H9 (cell line): ENCODE data around the gene MAST2. TPM values are rescaled to one million over a fixed set of nuclear protein-coding genes. Genes with fewer than 3 reads are reported as not detected.

Experiments
- DNase-seq: peaks from one replicate; pipeline ENCODE4 v3.0.0-alpha.2; 2017
- H2AFZ ChIP-seq: one replicate; pipeline ENCODE4 v1.6.1; 2013; ENCODE audit warnings: mild to moderate bottlenecking, low read length, control low read depth, moderate library complexity
- H2AK5ac ChIP-seq: 2 replicates; pipeline ENCODE4 v1.6.1; 2013; ENCODE audit warnings: low read length, control low read depth, mixed read lengths; ENCODE audit not compliant: insufficient read length
- H2BK120ac ChIP-seq: one replicate; pipeline ENCODE4 v1.6.1; 2013; ENCODE audit warnings: low read depth, mild to moderate bottlenecking, low read length, control low read depth, inconsistent platforms; ENCODE audit not compliant: poor library complexity, severe bottlenecking
- H2BK12ac ChIP-seq: 2 replicates; pipeline ENCODE4 v1.6.1; 2013; ENCODE audit warnings: low read length, control low read depth, mixed read lengths, low read depth; ENCODE audit not compliant: insufficient read length
- H2BK15ac ChIP-seq: 2 replicates; pipeline ENCODE4 v1.6.1; 2013; ENCODE audit warnings: low read depth, low read length, control low read depth
- H2BK20ac ChIP-seq: one replicate; pipeline ENCODE4 v1.6.1; 2013; ENCODE audit warnings: low read depth, mild to moderate bottlenecking, low read length, control low read depth, inconsistent platforms; ENCODE audit not compliant: poor library complexity, severe bottlenecking
- H2BK5ac ChIP-seq: 2 replicates; pipeline ENCODE4 v1.6.1; 2013; ENCODE audit warnings: low read length, control low read depth, mixed read lengths; ENCODE audit not compliant: insufficient read length
- H3K14ac ChIP-seq: 2 replicates; pipeline ENCODE4 v1.6.1; 2013; ENCODE audit warnings: low read length, control low read depth; ENCODE audit not compliant: insufficient read depth
- H3K18ac ChIP-seq: 2 replicates; pipeline ENCODE4 v1.6.1; 2013; ENCODE audit warnings: low read depth, mild to moderate bottlenecking, mixed read lengths, low read length, control low read depth; ENCODE audit not compliant: insufficient read length
- H3K23ac ChIP-seq: 2 replicates; pipeline ENCODE4 v1.6.1; 2013; ENCODE audit warnings: low read length, control low read depth, mixed read lengths, low read depth; ENCODE audit not compliant: insufficient read length
- H3K23me2 ChIP-seq: 2 replicates; pipeline ENCODE4 v1.6.1; 2013; ENCODE audit warnings: low read depth, mild to moderate bottlenecking, mixed read lengths, low read length, control low read depth; ENCODE audit not compliant: insufficient read length, poor library complexity, severe bottlenecking
- H3K27ac ChIP-seq: 2 replicates; pipeline ENCODE4 v1.5.1; 2013; ENCODE audit warnings: low read length, control low read depth, mixed read lengths, low read depth; ENCODE audit not compliant: insufficient read length
- H3K27me3 ChIP-seq: 2 replicates; pipeline ENCODE4 v1.6.1; 2013; ENCODE audit warnings: low read length, control low read depth, inconsistent platforms; ENCODE audit not compliant: insufficient read depth
- H3K4ac ChIP-seq: 2 replicates; pipeline ENCODE4 v1.6.1; 2013; ENCODE audit warnings: low read depth, mild to moderate bottlenecking, control low read depth, inconsistent platforms, low read length, moderate library complexity
- H3K4me1 ChIP-seq: 2 replicates; pipeline ENCODE4 v1.6.1; 2013; ENCODE audit warnings: low read length, control low read depth, inconsistent platforms; ENCODE audit not compliant: insufficient read depth
- H3K4me2 ChIP-seq: 2 replicates; pipeline ENCODE4 v1.6.1; 2013; ENCODE audit warnings: low read length, control low read depth, mixed read lengths; ENCODE audit not compliant: insufficient read length, insufficient read depth
- H3K56ac ChIP-seq: 2 replicates; pipeline ENCODE4 v1.6.1; 2013; ENCODE audit warnings: low read depth, mild to moderate bottlenecking, mixed read lengths, low read length, control low read depth; ENCODE audit not compliant: insufficient read length
- H3K79me1 ChIP-seq: 2 replicates; pipeline ENCODE4 v1.6.1; 2013; ENCODE audit warnings: low read depth, mild to moderate bottlenecking, moderate library complexity, low read length, control low read depth, inconsistent platforms; ENCODE audit not compliant: insufficient read depth, poor library complexity, severe bottlenecking
- H3K79me2 ChIP-seq: 2 replicates; pipeline ENCODE4 v1.6.1; 2013; ENCODE audit warnings: low read length, control low read depth, inconsistent platforms; ENCODE audit not compliant: insufficient read depth
- H3K9ac ChIP-seq: 2 replicates; pipeline ENCODE4 v1.6.1; 2013; ENCODE audit warnings: low read length, control low read depth, mixed read lengths; ENCODE audit not compliant: insufficient read length; ENCODE audit errors: extremely low read depth
- H3K9me3 ChIP-seq: one replicate; pipeline ENCODE4 v1.6.1; 2013; ENCODE audit warnings: low read depth, low read length, inconsistent platforms; ENCODE audit not compliant: control insufficient read depth
- H3T11ph ChIP-seq: one replicate; pipeline ENCODE4 v1.6.1; 2013; ENCODE audit warnings: mild to moderate bottlenecking, low read length, control low read depth, inconsistent platforms
- H4K20me1 ChIP-seq: one replicate; pipeline ENCODE4 v1.6.1; 2013; ENCODE audit not compliant: control insufficient read depth, insufficient read length, insufficient read depth
- H4K5ac ChIP-seq: 2 replicates; pipeline ENCODE4 v1.6.1; 2013; ENCODE audit warnings: low read depth, mild to moderate bottlenecking, mixed read lengths, low read length, control low read depth; ENCODE audit not compliant: insufficient read length
- H4K8ac ChIP-seq: replicated peaks from 2 replicates; pipeline ENCODE4 v1.6.1; 2013; ENCODE audit warnings: low read length, control low read depth, mixed read lengths, low read depth; ENCODE audit not compliant: insufficient read length
- H4K91ac ChIP-seq: 2 replicates; pipeline ENCODE4 v1.6.1; 2013; ENCODE audit warnings: low read depth, mild to moderate bottlenecking, moderate library complexity, mixed read lengths, low read length, control low read depth; ENCODE audit not compliant: insufficient read length
- H3K27ac Mint-ChIP-seq, 3 experiments: 2 replicates in 2 of 3; 3 replicates in 1 of 3; pipeline ENCODE4 v1.8.0; 2020 to 2021; ENCODE audit warnings: mixed read lengths in 3 of 3, mild to moderate bottlenecking in 1 of 3, moderate library complexity in 1 of 3
- H3K27me3 Mint-ChIP-seq: 2 replicates; pipeline ENCODE4 v1.8.0; 2021; ENCODE audit warnings: low read depth, mild to moderate bottlenecking, moderate library complexity, mixed read lengths
- H3K36me3 Mint-ChIP-seq, 3 experiments: 2 replicates in 2 of 3; 3 replicates in 1 of 3; pipeline ENCODE4 v1.8.0; 2020 to 2021; ENCODE audit warnings: low read depth in 3 of 3, mixed read lengths in 3 of 3; ENCODE audit not compliant: insufficient read depth in 1 of 3
- H3K4me1 Mint-ChIP-seq, 2 experiments: 2 replicates each; pipeline ENCODE4 v1.8.0; 2020; ENCODE audit warnings: mixed read lengths in 2 of 2
- H3K4me3 Mint-ChIP-seq, 2 experiments: 2 replicates in 1 of 2; 3 replicates in 1 of 2; pipeline ENCODE4 v1.8.0; 2020 to 2021; ENCODE audit warnings: mild to moderate bottlenecking in 2 of 2, mixed read lengths in 2 of 2, moderate library complexity in 1 of 2
- H3K9me3 Mint-ChIP-seq, 2 experiments: 2 replicates in 1 of 2; 3 replicates in 1 of 2; pipeline ENCODE4 v1.8.0; 2020; ENCODE audit warnings: mild to moderate bottlenecking in 2 of 2, mixed read lengths in 2 of 2, moderate library complexity in 1 of 2
- WGBS: extraction: QIAGEN DNeasy Blood & Tissue Kit; methylation state at CpG from one replicate; pipeline ENCODE4 v1.1.7; 2013; ENCODE audit warnings: missing lambda C conversion rate, low lambda C conversion rate, mixed read lengths; ENCODE audit not compliant: insufficient read length; ENCODE audit errors: extremely low coverage; 5-methylcytosine and 5-hydroxymethylcytosine counted together
- total RNA-seq: library from RNA; stranded (reverse); gene quantifications from 2 replicates; pipeline ENCODE4 v1.2.1, GENCODE V29; 2021
- TF ChIP-seq, protein P1 (sequence below): fragments of 200-600 bp; sonication (generic); conservative IDR thresholded peaks from 3 replicates; pipeline ENCODE4 v1.8.0; 2021; ENCODE audit warnings: antibody characterized with exemption, mild to moderate bottlenecking

Gene MAST2
- total RNA-seq, 1 experiment from 2014 or later: 28.8 TPM

GRCh38 chr1:45850017-45850416 is 46.6 kb downstream of the MAST2 start:
- Histone ChIP-seq H4K5ac (no peak overlapping the region), H2BK5ac (no peak overlapping the region), H3K79me1 (peaks cover 2% of the 10 kb centered on the region), H3K9ac (no peak overlapping the region), H4K8ac (no peak overlapping the region), H3K23me2 (no peaks in the 10 kb centered on the region), H3K27me3 (no peaks in the 10 kb centered on the region), H2BK12ac (no peak overlapping the region), H4K91ac (no peak overlapping the region), H3K27ac (no peak overlapping the region), H3K9me3 (no peaks in the 10 kb centered on the region), H2BK120ac (no peak overlapping the region), H2AK5ac (no peak overlapping the region), H3K4me2 (no peak overlapping the region), H3K4me1 (peaks cover 2% of the 10 kb centered on the region; the same call in 1 of the 2 replicates), H2AFZ (no peak overlapping the region), H2BK15ac (no peak overlapping the region), H3K79me2 (peaks cover 2% of the 10 kb centered on the region; the same call in 1 of the 2 replicates), H3T11ph (no peak overlapping the region), H3K18ac (no peak overlapping the region), H3K14ac (no peak overlapping the region), H3K23ac (no peak overlapping the region), H3K4ac (no peak overlapping the region), H3K56ac (no peak overlapping the region), H4K20me1 (no peaks in the 10 kb centered on the region), H2BK20ac (no peak overlapping the region)
- no peaks in the 10 kb centered on the region for H3K27me3 Mint-ChIP-seq
- peaks cover 28 to 42% of the 10 kb centered on the region in 2 experiments for H3K4me1 Mint-ChIP-seq
- TF ChIP-seq, protein P1, sequence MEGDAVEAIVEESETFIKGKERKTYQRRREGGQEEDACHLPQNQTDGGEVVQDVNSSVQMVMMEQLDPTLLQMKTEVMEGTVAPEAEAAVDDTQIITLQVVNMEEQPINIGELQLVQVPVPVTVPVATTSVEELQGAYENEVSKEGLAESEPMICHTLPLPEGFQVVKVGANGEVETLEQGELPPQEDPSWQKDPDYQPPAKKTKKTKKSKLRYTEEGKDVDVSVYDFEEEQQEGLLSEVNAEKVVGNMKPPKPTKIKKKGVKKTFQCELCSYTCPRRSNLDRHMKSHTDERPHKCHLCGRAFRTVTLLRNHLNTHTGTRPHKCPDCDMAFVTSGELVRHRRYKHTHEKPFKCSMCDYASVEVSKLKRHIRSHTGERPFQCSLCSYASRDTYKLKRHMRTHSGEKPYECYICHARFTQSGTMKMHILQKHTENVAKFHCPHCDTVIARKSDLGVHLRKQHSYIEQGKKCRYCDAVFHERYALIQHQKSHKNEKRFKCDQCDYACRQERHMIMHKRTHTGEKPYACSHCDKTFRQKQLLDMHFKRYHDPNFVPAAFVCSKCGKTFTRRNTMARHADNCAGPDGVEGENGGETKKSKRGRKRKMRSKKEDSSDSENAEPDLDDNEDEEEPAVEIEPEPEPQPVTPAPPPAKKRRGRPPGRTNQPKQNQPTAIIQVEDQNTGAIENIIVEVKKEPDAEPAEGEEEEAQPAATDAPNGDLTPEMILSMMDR: no peak
- no peak for DNase-seq
- H3K36me3 Mint-ChIP-seq: peaks cover 7 to 28% (median 19%) of the 10 kb centered on the region in 3 experiments
- H3K4me3 Mint-ChIP-seq: no peak overlapping the region
- H3K27ac Mint-ChIP-seq: no peak overlapping the region
- peaks cover 18 to 21% of the 10 kb centered on the region in 2 experiments for H3K9me3 Mint-ChIP-seq
- no CpG with 5 or more reads among the region's 2 CpGs for WGBS
